Measurements from ENCODE around the gene TMCO2.
"Not testable (repeated sequence)": the region's sequence is repeated elsewhere in the genome, so short reads cannot be mapped to it uniquely, and the experiment has no call there.

Gene TMCO2

DNA sequence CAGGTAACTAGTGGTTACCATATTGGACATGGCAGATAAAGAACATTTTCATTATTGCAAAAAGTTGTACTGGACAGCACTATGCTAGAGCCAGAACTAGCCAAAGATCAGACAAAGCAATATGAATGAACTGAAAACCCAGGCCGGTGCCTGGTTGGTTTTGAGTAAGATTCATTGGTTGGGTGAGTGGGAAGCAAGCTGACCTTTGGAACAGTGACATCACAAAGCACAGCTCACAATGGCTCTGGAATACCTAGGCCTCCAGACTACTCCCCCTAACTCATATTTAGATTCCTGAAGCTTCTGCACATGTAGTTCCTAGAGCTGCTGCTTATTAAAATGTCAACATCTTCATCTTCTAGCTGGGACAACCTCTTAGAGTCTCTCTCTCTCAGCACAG is at the start of gene TMCO2:
TMCO2 (plus strand) TSS at position 283 of the 400 bp plus-strand sequence; CDS start at position 340, 57 bp downstream.
- Histone ChIP-seq H3K4me1 (ENCODE audit: control insufficient read depth, insufficient read depth, low read length) (no peaks in the 10 kb centered on the region), H3K9ac (ENCODE audit: low read length) (no peak within 1 kb of the TSS), H3K36me3 (ENCODE audit: control insufficient read depth, insufficient read depth, low read length) (no peaks in the 10 kb centered on the region), H3K27me3 (ENCODE audit: control insufficient read depth, insufficient read depth, low read length) (no peaks in the 10 kb centered on the region), H3K4me3 (ENCODE audit: low read length) (no peak within 1 kb of the TSS), H3K27ac (ENCODE audit: low read depth, low read length) (no peak within 1 kb of the TSS)

DNA sequence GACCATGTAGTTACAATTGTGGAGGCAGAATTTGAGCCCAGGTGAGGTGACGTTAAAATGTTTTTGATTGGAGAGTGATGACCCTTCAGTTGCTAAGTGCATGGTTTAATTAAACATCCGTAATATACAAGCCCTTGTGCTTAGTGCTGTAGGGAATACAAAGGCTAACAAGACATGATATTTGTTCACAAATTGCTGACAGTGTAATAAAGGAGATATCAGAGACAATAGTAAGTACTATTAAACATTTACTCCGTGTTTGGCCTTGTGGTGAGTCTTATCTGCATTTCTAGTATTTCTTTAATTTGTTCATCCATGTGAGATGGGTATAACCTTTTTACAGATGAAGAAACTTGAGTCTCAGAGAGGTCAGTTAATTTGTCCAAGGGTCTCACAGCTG is 48.6 kb upstream of the TMCO2 start:
- Histone ChIP-seq H3K4me3 (ENCODE audit: low read length) (no peak overlapping the region), H3K4me1 (ENCODE audit: control insufficient read depth, insufficient read depth, low read length) (no peaks in the 10 kb centered on the region), H3K27me3 (ENCODE audit: control insufficient read depth, insufficient read depth, low read length) (no peaks in the 10 kb centered on the region), H3K36me3 (ENCODE audit: control insufficient read depth, insufficient read depth, low read length) (peaks cover 5% of the 10 kb centered on the region), H3K9ac (ENCODE audit: low read length) (no peak overlapping the region), H3K27ac (ENCODE audit: low read depth, low read length) (no peak overlapping the region)

GRCh38 chr1:40204856-40205255 is 42.9 kb upstream of the TMCO2 start:
- H3K27ac ChIP-seq (ENCODE audit: low read depth, low read length): no peak overlapping the region
- no peaks in the 10 kb centered on the region for H3K4me1 ChIP-seq (ENCODE audit: control insufficient read depth, insufficient read depth, low read length)
- H3K4me3 ChIP-seq (ENCODE audit: low read length): no peak overlapping the region
- peaks cover 4% of the 10 kb centered on the region for H3K36me3 ChIP-seq (ENCODE audit: control insufficient read depth, insufficient read depth, low read length)
- no peak overlapping the region for H3K9ac ChIP-seq (ENCODE audit: low read length)
- H3K27me3 ChIP-seq (ENCODE audit: control insufficient read depth, insufficient read depth, low read length): no peaks in the 10 kb centered on the region

- Histone ChIP-seq H3K36me3 (ENCODE audit: control insufficient read depth, insufficient read depth, low read length) (peaks cover 10% of the 10 kb centered on the region), H3K4me1 (ENCODE audit: control insufficient read depth, insufficient read depth, low read length) (no peaks in the 10 kb centered on the region), H3K9ac (ENCODE audit: low read length) (no peak overlapping the region), H3K4me3 (ENCODE audit: low read length) (no peak overlapping the region), H3K27me3 (ENCODE audit: control insufficient read depth, insufficient read depth, low read length) (no peaks in the 10 kb centered on the region), H3K27ac (ENCODE audit: low read depth, low read length) (no peak overlapping the region)
Measured at GRCh38 chr1:40210511-40211204, 37.1 kb upstream of the TMCO2 start.

- Histone ChIP-seq H3K9ac (ENCODE audit: low read length) (no peak overlapping the region), H3K27ac (ENCODE audit: low read depth, low read length) (no peak overlapping the region), H3K36me3 (ENCODE audit: control insufficient read depth, insufficient read depth, low read length) (no peaks in the 10 kb centered on the region), H3K4me3 (ENCODE audit: low read length) (no peak overlapping the region), H3K4me1 (ENCODE audit: control insufficient read depth, insufficient read depth, low read length) (no peaks in the 10 kb centered on the region), H3K27me3 (ENCODE audit: control insufficient read depth, insufficient read depth, low read length) (no peaks in the 10 kb centered on the region)
Measured at GRCh38 chr1:40218333-40218732, 29.4 kb upstream of the TMCO2 start.

DNA sequence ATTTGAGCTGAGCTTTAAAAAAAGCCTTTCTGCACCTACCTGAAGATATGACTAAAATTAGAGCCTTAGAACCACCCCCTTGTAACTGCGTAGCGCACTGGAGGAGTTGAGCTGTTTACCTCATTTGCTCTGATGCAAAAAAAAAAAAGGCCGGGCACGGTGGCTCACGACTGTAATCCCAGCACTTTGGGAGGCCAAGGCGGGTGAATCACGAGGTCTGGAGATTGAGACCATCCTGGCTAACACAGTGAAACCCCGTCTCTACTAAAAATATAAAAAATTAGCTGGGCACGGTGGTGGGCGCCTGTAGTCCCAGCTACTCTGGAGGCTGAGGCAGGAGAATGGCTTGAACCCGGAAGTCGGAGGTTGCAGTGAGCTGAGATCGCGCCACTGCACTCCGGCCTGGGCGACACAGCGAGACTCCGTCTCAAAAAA is 26.2 kb upstream of the TMCO2 start:
- not testable (repeated sequence) for H3K27ac ChIP-seq (ENCODE audit: low read depth, low read length); H3K4me3 ChIP-seq (ENCODE audit: low read length); H3K9ac ChIP-seq (ENCODE audit: low read length); H3K36me3 ChIP-seq (ENCODE audit: control insufficient read depth, insufficient read depth, low read length); H3K4me1 ChIP-seq (ENCODE audit: control insufficient read depth, insufficient read depth, low read length); H3K27me3 ChIP-seq (ENCODE audit: control insufficient read depth, insufficient read depth, low read length)

- H3K27me3 ChIP-seq (ENCODE audit: control insufficient read depth, insufficient read depth, low read length): no peaks in the 10 kb centered on the region
- H3K27ac ChIP-seq (ENCODE audit: low read depth, low read length): no peak overlapping the region
- no peaks in the 10 kb centered on the region for H3K36me3 ChIP-seq (ENCODE audit: control insufficient read depth, insufficient read depth, low read length)
Measured at GRCh38 chr1:40221977-40222772, 25.6 kb upstream of the TMCO2 start.

GRCh38 chr1:40224040-40224439 is 23.7 kb upstream of the TMCO2 start:
- no peak overlapping the region for H3K9ac ChIP-seq (ENCODE audit: low read length)
- no peaks in the 10 kb centered on the region for H3K27me3 ChIP-seq (ENCODE audit: control insufficient read depth, insufficient read depth, low read length)
- H3K4me3 ChIP-seq (ENCODE audit: low read length): no peak overlapping the region
- no peaks in the 10 kb centered on the region for H3K36me3 ChIP-seq (ENCODE audit: control insufficient read depth, insufficient read depth, low read length)
- no peaks in the 10 kb centered on the region for H3K4me1 ChIP-seq (ENCODE audit: control insufficient read depth, insufficient read depth, low read length)
- H3K27ac ChIP-seq (ENCODE audit: low read depth, low read length): no peak overlapping the region

More at GRCh38 chr1:40221977-40222772, 25.6 kb upstream of the TMCO2 start:
- H3K9ac ChIP-seq (ENCODE audit: low read length): no peak overlapping the region
- H3K4me3 ChIP-seq (ENCODE audit: low read length): no peak overlapping the region
- no peaks in the 10 kb centered on the region for H3K4me1 ChIP-seq (ENCODE audit: control insufficient read depth, insufficient read depth, low read length)

- H3K9ac ChIP-seq (ENCODE audit: low read length): no peak overlapping the region
- H3K36me3 ChIP-seq (ENCODE audit: control insufficient read depth, insufficient read depth, low read length): no peaks in the 10 kb centered on the region
- H3K4me1 ChIP-seq (ENCODE audit: control insufficient read depth, insufficient read depth, low read length): no peaks in the 10 kb centered on the region
- H3K27me3 ChIP-seq (ENCODE audit: control insufficient read depth, insufficient read depth, low read length): no peaks in the 10 kb centered on the region
- H3K4me3 ChIP-seq (ENCODE audit: low read length): no peak overlapping the region
- H3K27ac ChIP-seq (ENCODE audit: low read depth, low read length): no peak overlapping the region
Measured at GRCh38 chr1:40226192-40226591, 21.5 kb upstream of the TMCO2 start.

DNA sequence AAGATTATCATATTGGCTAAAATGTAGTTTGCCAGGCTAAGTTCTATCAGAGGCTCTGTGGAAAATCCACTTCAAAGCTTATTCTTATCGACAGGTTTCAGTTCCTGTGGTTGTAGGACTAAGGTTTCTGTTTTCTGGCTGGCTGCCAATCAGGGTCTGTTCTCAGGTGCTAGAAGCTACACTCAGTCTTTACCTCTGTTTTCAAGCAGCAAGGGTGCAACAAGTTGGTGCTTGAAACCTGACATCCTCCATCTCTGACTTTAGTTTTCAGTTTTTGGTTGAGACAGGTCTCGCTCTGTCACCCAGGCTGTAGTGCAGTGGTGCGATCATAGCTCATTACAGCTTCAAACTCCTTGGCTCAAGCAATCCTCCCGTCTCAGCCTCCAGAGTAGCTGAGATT is 15.3 kb upstream of the TMCO2 start:
- Histone ChIP-seq H3K9ac (ENCODE audit: low read length) (no peak overlapping the region), H3K27me3 (ENCODE audit: control insufficient read depth, insufficient read depth, low read length) (no peaks in the 10 kb centered on the region), H3K4me1 (ENCODE audit: control insufficient read depth, insufficient read depth, low read length) (no peaks in the 10 kb centered on the region), H3K27ac (ENCODE audit: low read depth, low read length) (no peak overlapping the region), H3K36me3 (ENCODE audit: control insufficient read depth, insufficient read depth, low read length) (peaks cover 15% of the 10 kb centered on the region), H3K4me3 (ENCODE audit: low read length) (no peak overlapping the region)

DNA sequence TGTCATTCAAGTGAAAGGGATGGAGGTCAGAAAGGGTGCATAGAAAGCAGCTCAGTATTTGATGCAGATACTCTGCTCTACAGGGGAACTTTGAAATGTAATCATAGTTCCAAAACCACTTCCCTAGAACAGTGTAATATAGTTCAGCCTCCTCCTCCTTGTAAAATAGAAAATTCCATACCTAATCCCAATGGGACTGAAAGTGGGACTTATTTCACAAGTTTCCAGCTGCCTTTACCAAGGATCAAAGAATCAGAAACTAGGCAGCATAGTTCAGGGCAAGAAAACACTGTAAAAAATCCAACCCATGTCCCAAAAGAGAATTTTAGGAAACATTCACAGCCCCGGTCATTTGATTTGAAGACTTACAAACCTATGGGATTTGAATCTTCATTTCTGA is 8.1 kb upstream of the TMCO2 start:
- no peak overlapping the region for H3K27ac ChIP-seq (ENCODE audit: low read depth, low read length)
- peaks cover 7% of the 10 kb centered on the region for H3K36me3 ChIP-seq (ENCODE audit: control insufficient read depth, insufficient read depth, low read length)

GRCh38 chr1:40240390-40240789 is 7.3 kb upstream of the TMCO2 start:
- peaks cover 7% of the 10 kb centered on the region for H3K36me3 ChIP-seq (ENCODE audit: control insufficient read depth, insufficient read depth, low read length)
- no peak overlapping the region for H3K9ac ChIP-seq (ENCODE audit: low read length)
- H3K4me3 ChIP-seq (ENCODE audit: low read length): no peak overlapping the region

More for the DNA sequence above, 8.1 kb upstream of the TMCO2 start:
- H3K27me3 ChIP-seq (ENCODE audit: control insufficient read depth, insufficient read depth, low read length): no peaks in the 10 kb centered on the region
- H3K4me3 ChIP-seq (ENCODE audit: low read length): no peak overlapping the region
- H3K9ac ChIP-seq (ENCODE audit: low read length): no peak overlapping the region
- H3K4me1 ChIP-seq (ENCODE audit: control insufficient read depth, insufficient read depth, low read length): no peaks in the 10 kb centered on the region

DNA sequence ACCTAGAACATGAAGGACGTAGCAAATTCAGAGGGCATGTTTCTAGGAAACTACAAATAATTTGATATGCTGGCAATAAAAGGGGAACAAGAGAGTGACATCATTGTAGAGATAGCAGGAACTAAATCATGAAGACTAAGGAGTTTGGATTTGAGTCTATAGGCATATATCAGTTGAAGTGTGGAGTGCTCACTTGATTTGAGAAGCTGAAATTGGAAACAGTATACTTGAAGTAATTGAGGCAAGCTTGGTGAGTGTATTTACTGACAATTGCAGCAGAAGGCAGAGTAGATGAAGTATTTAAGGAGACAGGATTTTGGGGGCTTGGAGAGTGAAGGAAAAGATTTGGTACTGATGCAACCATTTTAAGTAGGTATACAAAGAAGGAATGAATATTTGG is 6.4 kb upstream of the TMCO2 start:
- H3K9ac ChIP-seq (ENCODE audit: low read length): no peak overlapping the region
- no peaks in the 10 kb centered on the region for H3K4me1 ChIP-seq (ENCODE audit: control insufficient read depth, insufficient read depth, low read length)
- no peaks in the 10 kb centered on the region for H3K27me3 ChIP-seq (ENCODE audit: control insufficient read depth, insufficient read depth, low read length)
- no peak overlapping the region for H3K27ac ChIP-seq (ENCODE audit: low read depth, low read length)
- peaks cover 7% of the 10 kb centered on the region for H3K36me3 ChIP-seq (ENCODE audit: control insufficient read depth, insufficient read depth, low read length)
- H3K4me3 ChIP-seq (ENCODE audit: low read length): no peak overlapping the region

More at GRCh38 chr1:40240390-40240789, 7.3 kb upstream of the TMCO2 start:
- Histone ChIP-seq H3K27me3 (ENCODE audit: control insufficient read depth, insufficient read depth, low read length) (no peaks in the 10 kb centered on the region), H3K27ac (ENCODE audit: low read depth, low read length) (no peak overlapping the region), H3K4me1 (ENCODE audit: control insufficient read depth, insufficient read depth, low read length) (no peaks in the 10 kb centered on the region)

Data from rectal smooth muscle tissue (tissue), 1 donor.